Pulmonary artery endothelial cell (primary cell): ENCODE results near the gene NFKB1. TPM values are rescaled to one million over a fixed set of nuclear protein-coding genes. Genes with fewer than 3 reads are reported as not detected.

ENCODE experiments used
- DNase-seq: peaks from one replicate; pipeline ENCODE4 v3.0.0-alpha.2; 2011; ENCODE audit warnings: low read depth, low spot score
- total RNA-seq: library from RNA; depleted of rRNA; stranded (reverse); fragments of >200 nt; gene quantifications from 2 replicates; pipeline ENCODE4 v1.2.3, GENCODE V29; 2014

NFKB1 gene
- total RNA-seq, 1 donor from 2014 or later = 45.1 TPM

GRCh38 chr4:102494603-102495002 is 6.6 kb upstream of the NFKB1 start:
- DNase-seq = no peak

DNA sequence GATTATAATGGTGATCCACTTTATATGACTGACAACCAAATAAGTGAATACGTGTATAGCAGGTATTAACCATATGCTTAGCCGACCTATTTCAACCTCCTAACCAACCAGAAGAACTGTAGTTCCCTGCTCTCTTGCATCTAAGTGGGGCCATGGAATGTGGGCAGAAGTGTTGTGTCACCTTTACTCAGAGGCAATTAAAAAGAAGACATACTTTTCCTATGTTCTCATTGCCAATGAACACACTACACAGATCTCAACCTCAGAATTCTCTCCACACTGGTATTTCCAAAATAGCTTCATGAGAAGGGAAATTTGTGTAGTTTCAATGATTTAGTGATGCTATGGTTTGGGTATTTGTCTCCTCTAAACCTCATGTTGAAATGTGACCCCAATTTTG is 3.2 kb upstream of the NFKB1 start:
- DNase-seq = no peak

- DNase-seq = no peak
These were observed 835 bp upstream of the NFKB1 start for GRCh38 chr4:102500352-102500695.

DNA sequence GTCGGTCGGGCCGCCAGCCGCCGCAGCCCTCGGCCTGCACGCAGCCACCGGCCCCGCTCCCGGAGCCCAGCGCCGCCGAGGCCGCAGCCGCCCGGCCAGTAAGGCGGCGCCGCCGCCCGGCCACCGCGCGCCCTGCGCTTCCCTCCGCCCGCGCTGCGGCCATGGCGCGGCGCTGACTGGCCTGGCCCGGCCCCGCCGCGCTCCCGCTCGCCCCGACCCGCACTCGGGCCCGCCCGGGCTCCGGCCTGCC is 213 bp downstream of the NFKB1 start:
- DNase-seq = no peak

- DNase-seq = no peak
These were observed 1.3 kb downstream of the NFKB1 start for GRCh38 chr4:102502543-102502818.

GRCh38 chr4:102503301-102503746 is 2.2 kb downstream of the NFKB1 start:
- no peak for DNase-seq

GRCh38 chr4:102503831-102504786 is 3.0 kb downstream of the NFKB1 start:
- no peak for DNase-seq

DNA sequence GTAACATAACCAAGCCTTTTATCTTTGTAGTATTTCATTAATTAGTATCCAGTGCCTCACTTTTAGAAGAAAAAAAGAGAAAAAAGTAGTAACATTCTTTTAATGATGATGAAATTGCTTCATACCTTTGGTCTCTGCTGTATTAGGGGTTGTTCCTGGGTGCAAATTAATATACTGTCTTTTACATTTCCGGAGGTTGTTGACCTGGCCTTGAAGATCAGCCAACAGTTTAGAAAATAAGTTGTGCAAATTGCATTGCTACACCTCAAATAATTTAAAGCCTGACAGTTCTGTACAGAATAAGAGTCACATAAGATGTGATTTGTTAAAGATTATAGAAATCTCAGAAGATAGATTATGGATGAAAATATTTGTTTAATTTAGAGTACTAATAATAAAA is 3.8 kb downstream of the NFKB1 start:
- DNase-seq = no peak

GRCh38 chr4:102505708-102506107 is 4.5 kb downstream of the NFKB1 start:
- no peak for DNase-seq

DNA sequence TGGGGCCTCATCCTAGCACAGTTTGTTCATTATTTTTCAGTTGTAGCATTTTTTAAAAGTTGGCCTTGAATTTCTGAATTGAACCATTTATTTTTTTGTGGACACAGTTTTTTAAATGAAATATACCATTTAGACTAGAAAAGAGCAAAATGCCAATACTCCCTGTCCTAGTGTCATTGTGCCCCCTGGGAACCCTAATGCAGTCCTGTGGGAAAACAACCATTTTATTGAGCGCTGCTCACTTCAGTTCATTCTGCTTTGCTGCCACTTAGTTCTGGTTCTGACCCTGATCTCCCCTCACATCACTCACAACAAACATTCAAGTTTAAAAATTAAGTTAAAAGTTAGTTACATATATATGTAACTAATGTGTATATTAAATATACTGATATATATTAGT is 5.4 kb downstream of the NFKB1 start:
- DNase-seq = no peak

DNA sequence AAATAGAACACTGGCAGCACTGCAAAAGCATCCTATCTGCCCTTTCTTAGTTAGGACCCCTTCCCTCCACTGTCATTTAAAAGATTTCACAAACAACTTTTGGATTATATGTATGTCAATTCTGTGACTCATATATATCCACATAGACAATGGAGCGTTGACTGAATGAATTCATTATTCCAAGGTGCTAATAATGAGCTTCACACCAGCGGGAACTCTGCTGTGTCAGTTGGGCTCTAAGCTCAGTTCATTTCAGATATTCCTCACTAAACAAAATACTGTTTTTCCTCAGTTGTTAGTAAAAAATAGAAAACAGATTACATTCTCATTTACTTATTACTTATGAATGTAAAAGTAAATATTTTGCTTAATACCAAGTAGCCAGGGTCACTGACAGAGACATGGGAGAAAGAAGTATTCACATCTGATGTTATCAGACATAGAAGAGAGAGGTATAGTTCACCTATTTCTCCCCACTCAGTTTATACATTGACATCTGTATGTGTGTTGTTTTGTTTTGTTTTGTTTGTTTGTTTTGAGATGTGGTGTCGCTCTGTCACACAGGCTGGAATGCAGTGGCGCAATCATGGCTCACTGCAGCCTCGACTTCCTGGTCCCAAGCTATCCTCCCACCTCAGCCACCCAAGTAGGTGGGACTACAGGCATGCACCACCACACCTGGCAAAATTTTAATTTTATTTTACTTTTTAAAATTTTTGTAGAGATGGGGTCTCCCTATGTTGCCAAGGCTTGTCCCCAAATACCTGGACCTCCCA is 10.9 kb downstream of the NFKB1 start:
- no peak for DNase-seq

GRCh38 chr4:102514298-102514964 is 13.3 kb downstream of the NFKB1 start:
- no peak for DNase-seq

- no peak for DNase-seq
These were observed 16.6 kb downstream of the NFKB1 start for GRCh38 chr4:102517753-102518152.

GRCh38 chr4:102518703-102519131 is 17.6 kb downstream of the NFKB1 start:
- no peak for DNase-seq

GRCh38 chr4:102519925-102520324 is 18.8 kb downstream of the NFKB1 start:
- DNase-seq = no peak

DNA sequence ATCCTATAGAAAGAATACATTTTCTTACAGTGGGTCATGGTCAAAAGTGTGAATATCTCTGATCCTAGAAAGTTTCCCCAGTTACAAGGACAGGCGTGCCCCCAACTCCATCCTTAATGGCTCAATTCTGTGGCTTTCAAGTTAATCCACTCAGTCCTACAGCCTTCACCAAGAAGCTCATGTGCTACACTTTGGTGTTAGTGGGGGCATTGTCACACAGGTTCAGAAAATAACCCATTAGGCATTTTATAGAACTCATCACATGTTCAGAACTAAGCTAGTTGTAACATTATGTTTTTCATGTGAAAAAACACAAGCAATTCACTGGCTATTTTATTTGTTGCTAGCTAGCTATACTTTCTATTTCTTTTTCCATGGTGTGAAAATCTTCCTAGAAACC is 20.4 kb downstream of the NFKB1 start:
- no peak for DNase-seq

- DNase-seq = no peak
These were observed 20.9 kb downstream of the NFKB1 start for GRCh38 chr4:102522031-102522440.

GRCh38 chr4:102524691-102525090 is 23.5 kb downstream of the NFKB1 start:
- no peak for DNase-seq

GRCh38 chr4:102525097-102525496 is 23.9 kb downstream of the NFKB1 start:
- no peak for DNase-seq

DNA sequence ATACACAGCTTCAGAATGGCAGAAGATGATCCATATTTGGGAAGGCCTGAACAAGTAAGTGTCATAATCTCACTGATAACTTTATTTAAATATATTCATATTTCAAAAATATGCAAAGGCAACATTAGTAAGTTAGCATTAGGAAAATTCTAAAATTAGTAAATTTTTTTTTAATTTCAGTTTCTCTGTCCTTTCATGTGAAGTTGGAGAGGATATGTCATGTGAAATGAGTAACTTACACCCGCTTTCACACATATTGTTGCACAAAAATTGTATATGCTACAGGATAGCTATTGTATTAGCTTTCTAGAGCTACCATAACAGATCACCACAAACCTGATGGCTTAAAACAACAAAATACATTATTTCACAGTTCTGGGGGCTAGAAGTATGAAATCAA is 24.3 kb downstream of the NFKB1 start:
- DNase-seq = no peak

DNA sequence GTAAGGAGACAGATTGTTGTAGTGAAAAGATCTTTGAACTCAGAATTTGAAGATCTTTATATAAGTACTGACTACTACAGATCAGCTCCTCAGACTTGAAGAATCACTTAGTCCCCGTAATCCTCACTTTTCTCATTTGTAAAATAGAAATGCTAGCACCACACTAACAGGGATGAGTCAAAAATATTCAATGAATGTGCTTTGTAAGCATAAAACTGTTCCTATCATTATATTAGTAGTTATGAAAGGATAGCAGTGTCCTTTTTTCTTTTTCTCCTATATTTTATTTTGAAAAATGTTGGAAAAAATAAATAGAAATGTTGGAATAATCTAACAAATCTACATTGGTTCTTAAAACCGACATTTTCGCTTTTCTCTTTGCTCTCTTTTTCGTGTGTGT is 25.4 kb downstream of the NFKB1 start:
- no peak for DNase-seq

DNA sequence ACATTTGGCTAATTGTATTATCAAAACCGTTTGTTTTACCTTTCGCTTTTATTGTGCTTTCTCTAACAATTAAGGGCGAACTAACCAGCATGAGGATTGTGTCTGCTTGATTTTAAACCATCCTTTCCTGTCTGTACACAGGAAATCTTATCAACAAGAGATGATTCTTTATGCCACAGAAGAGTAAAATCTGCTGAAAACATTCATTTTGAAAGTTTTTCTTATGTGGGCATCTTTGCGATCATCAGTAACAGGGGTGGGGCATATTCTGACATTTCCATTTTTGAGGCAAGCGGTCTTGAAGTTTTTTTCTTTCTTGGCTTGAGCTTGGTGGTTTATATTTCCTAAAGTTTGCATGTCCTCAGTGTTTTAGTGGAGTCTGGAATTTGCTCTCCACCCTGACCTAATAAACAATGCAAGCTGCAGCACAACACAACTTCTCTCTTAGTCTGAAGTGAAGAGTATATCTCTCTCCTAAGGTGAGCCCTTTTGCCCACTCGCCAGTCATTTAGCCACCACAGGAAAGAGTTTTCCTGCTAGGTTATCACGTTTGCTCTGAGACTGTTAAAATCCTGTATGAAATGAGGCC is 26.6 kb downstream of the NFKB1 start:
- DNase-seq = no peak
